Measurements from ENCODE around the gene FAM24B.

FAM24B gene

GRCh38 chr10:122828716-122829255, 50.6 kb downstream of the FAM24B start:
- no peak overlapping the region for H3K4me3 ChIP-seq (ENCODE audit: control insufficient read depth in 1 of 7, extremely low read depth in 1 of 7, insufficient read depth in 4 of 7, low read depth in 2 of 7, low read length in 6 of 7)
- H3K27ac ChIP-seq (ENCODE audit: insufficient read depth in 1 of 2, low read depth in 1 of 2, low read length in 2 of 2, poor library complexity in 1 of 2, severe bottlenecking in 2 of 2): no peak overlapping the region
- WGBS (ENCODE audit: insufficient coverage): 91% methylated on average over 4 of the region's 4 CpGs
- POLR2A ChIA-PET: no interaction called here
- H3K27me3 ChIP-seq (replicated peaks in 2 of 5; ENCODE audit: control insufficient read depth in 4 of 5, insufficient read depth in 5 of 5, low read length in 4 of 5): peaks cover 0 to 10% (median 4%) of the 10 kb centered on the region in 5 experiments
- peaks cover 0 to 9% (median 4%) of the 10 kb centered on the region in 4 experiments for H3K36me3 ChIP-seq (ENCODE audit: control insufficient read depth in 4 of 4, insufficient read depth in 4 of 4, low read length in 3 of 4)
- DNase-seq: no peak
- peaks cover 0 to 2% (median 0%) of the 10 kb centered on the region in 5 experiments for H3K9me3 ChIP-seq (ENCODE audit: control extremely low read depth in 1 of 5, control insufficient read depth in 4 of 5, insufficient read depth in 2 of 5, low read depth in 1 of 5, low read length in 4 of 5)
- H3K4me1 ChIP-seq (ENCODE audit: control extremely low read depth in 1 of 4, control insufficient read depth in 4 of 4, insufficient read depth in 4 of 4, low read length in 3 of 4): no peaks in the 10 kb centered on the region
- CTCF ChIA-PET: interaction anchor here (1.2 kb wide), 1 partner anchor 18 kb away, joined by 3 read pairs; no protein-coding TSS in a partner anchor

- Histone ChIP-seq H3K4me3 (ENCODE audit: control insufficient read depth in 1 of 7, extremely low read depth in 1 of 7, insufficient read depth in 4 of 7, low read depth in 2 of 7, low read length in 6 of 7) (no peak overlapping the region), H3K4me1 (ENCODE audit: control extremely low read depth in 1 of 4, control insufficient read depth in 4 of 4, insufficient read depth in 4 of 4, low read length in 3 of 4) (no peaks in the 10 kb centered on the region), H3K27me3 (replicated peaks in 2 of 5; ENCODE audit: control insufficient read depth in 4 of 5, insufficient read depth in 5 of 5, low read length in 4 of 5) (peaks cover 0 to 11% (median 10%) of the 10 kb centered on the region in 5 experiments), H3K36me3 (ENCODE audit: control insufficient read depth in 4 of 4, insufficient read depth in 4 of 4, low read length in 3 of 4) (peaks cover 0 to 4% (median 2%) of the 10 kb centered on the region in 4 experiments), H3K9me3 (ENCODE audit: control extremely low read depth in 1 of 5, control insufficient read depth in 4 of 5, insufficient read depth in 2 of 5, low read depth in 1 of 5, low read length in 4 of 5) (peaks cover 0 to 5% (median 0%) of the 10 kb centered on the region in 5 experiments), H3K27ac (ENCODE audit: insufficient read depth in 1 of 2, low read depth in 1 of 2, low read length in 2 of 2, poor library complexity in 1 of 2, severe bottlenecking in 2 of 2) (no peak overlapping the region)
- 100% methylated on average over 3 of the region's 3 CpGs for WGBS (ENCODE audit: insufficient coverage)
- no peak for DNase-seq
- ChIA-PET POLR2A (no interaction called here), CTCF (no interaction called here)
These were observed 52.1 kb downstream of the FAM24B start for GRCh38 chr10:122827302-122827701.

GRCh38 chr10:122822973-122823690, 56.2 kb downstream of the FAM24B start:
- Histone ChIP-seq H3K27ac (ENCODE audit: insufficient read depth in 1 of 2, low read depth in 1 of 2, low read length in 2 of 2, poor library complexity in 1 of 2, severe bottlenecking in 2 of 2) (no peak overlapping the region), H3K4me3 (ENCODE audit: control insufficient read depth in 1 of 7, extremely low read depth in 1 of 7, insufficient read depth in 4 of 7, low read depth in 2 of 7, low read length in 6 of 7) (no peak overlapping the region), H3K9me3 (ENCODE audit: control extremely low read depth in 1 of 5, control insufficient read depth in 4 of 5, insufficient read depth in 2 of 5, low read depth in 1 of 5, low read length in 4 of 5) (peaks cover 0 to 16% (median 0%) of the 10 kb centered on the region in 5 experiments), H3K4me1 (ENCODE audit: control extremely low read depth in 1 of 4, control insufficient read depth in 4 of 4, insufficient read depth in 4 of 4, low read length in 3 of 4) (no peaks in the 10 kb centered on the region), H3K27me3 (replicated peaks in 2 of 5; ENCODE audit: control insufficient read depth in 4 of 5, insufficient read depth in 5 of 5, low read length in 4 of 5) (peaks cover 4 to 45% (median 21%) of the 10 kb centered on the region in 5 experiments), H3K36me3 (ENCODE audit: control insufficient read depth in 4 of 4, insufficient read depth in 4 of 4, low read length in 3 of 4) (no peaks in the 10 kb centered on the region)
- no peak for DNase-seq
- CTCF ChIA-PET: no interaction called here
- POLR2A ChIA-PET: no interaction called here
- 86% methylated on average over 10 of the region's 11 CpGs for WGBS (ENCODE audit: insufficient coverage)

GRCh38 chr10:122821808-122822207, 57.6 kb downstream of the FAM24B start:
- H3K36me3 ChIP-seq (ENCODE audit: control insufficient read depth in 4 of 4, insufficient read depth in 4 of 4, low read length in 3 of 4): no peaks in the 10 kb centered on the region
- no peaks in the 10 kb centered on the region for H3K4me1 ChIP-seq (ENCODE audit: control extremely low read depth in 1 of 4, control insufficient read depth in 4 of 4, insufficient read depth in 4 of 4, low read length in 3 of 4)
- ChIA-PET POLR2A (no interaction called here), CTCF (no interaction called here)
- H3K27me3 ChIP-seq (replicated peaks in 2 of 5; ENCODE audit: control insufficient read depth in 4 of 5, insufficient read depth in 5 of 5, low read length in 4 of 5): peaks cover 7 to 57% (median 26%) of the 10 kb centered on the region in 5 experiments
- H3K27ac ChIP-seq (ENCODE audit: insufficient read depth in 1 of 2, low read depth in 1 of 2, low read length in 2 of 2, poor library complexity in 1 of 2, severe bottlenecking in 2 of 2): no peak overlapping the region
- 79% methylated on average over 3 of the region's 3 CpGs for WGBS (ENCODE audit: insufficient coverage)
- H3K4me3 ChIP-seq (ENCODE audit: control insufficient read depth in 1 of 7, extremely low read depth in 1 of 7, insufficient read depth in 4 of 7, low read depth in 2 of 7, low read length in 6 of 7): no peak overlapping the region
- H3K9me3 ChIP-seq (ENCODE audit: control extremely low read depth in 1 of 5, control insufficient read depth in 4 of 5, insufficient read depth in 2 of 5, low read depth in 1 of 5, low read length in 4 of 5): peaks cover 0 to 14% (median 0%) of the 10 kb centered on the region in 5 experiments
- no peak for DNase-seq

- DNase-seq: no peak
- POLR2A ChIA-PET: no interaction called here
- Histone ChIP-seq H3K4me1 (ENCODE audit: control extremely low read depth in 1 of 4, control insufficient read depth in 4 of 4, insufficient read depth in 4 of 4, low read length in 3 of 4) (no peaks in the 10 kb centered on the region), H3K36me3 (ENCODE audit: control insufficient read depth in 4 of 4, insufficient read depth in 4 of 4, low read length in 3 of 4) (no peaks in the 10 kb centered on the region), H3K27ac (ENCODE audit: insufficient read depth in 1 of 2, low read depth in 1 of 2, low read length in 2 of 2, poor library complexity in 1 of 2, severe bottlenecking in 2 of 2) (no peak overlapping the region), H3K4me3 (ENCODE audit: control insufficient read depth in 1 of 7, extremely low read depth in 1 of 7, insufficient read depth in 4 of 7, low read depth in 2 of 7, low read length in 6 of 7) (no peak overlapping the region), H3K27me3 (replicated peaks in 2 of 5; ENCODE audit: control insufficient read depth in 4 of 5, insufficient read depth in 5 of 5, low read length in 4 of 5) (peaks cover 7 to 44% (median 19%) of the 10 kb centered on the region in 5 experiments), H3K9me3 (ENCODE audit: control extremely low read depth in 1 of 5, control insufficient read depth in 4 of 5, insufficient read depth in 2 of 5, low read depth in 1 of 5, low read length in 4 of 5) (peaks cover 0 to 9% (median 0%) of the 10 kb centered on the region in 5 experiments)
- 70% methylated on average over 2 of the region's 5 CpGs for WGBS (ENCODE audit: insufficient coverage)
- CTCF ChIA-PET: no interaction called here
These were observed 63.9 kb downstream of the FAM24B start for GRCh38 chr10:122815458-122815857.

- DNase-seq: no peak
- ChIA-PET POLR2A (no interaction called here), CTCF (no interaction called here)
- H3K36me3 ChIP-seq (ENCODE audit: control insufficient read depth in 4 of 4, insufficient read depth in 4 of 4, low read length in 3 of 4): no peaks in the 10 kb centered on the region
- peaks cover 0 to 4% (median 0%) of the 10 kb centered on the region in 5 experiments for H3K9me3 ChIP-seq (ENCODE audit: control extremely low read depth in 1 of 5, control insufficient read depth in 4 of 5, insufficient read depth in 2 of 5, low read depth in 1 of 5, low read length in 4 of 5)
- no peak overlapping the region for H3K27ac ChIP-seq (ENCODE audit: insufficient read depth in 1 of 2, low read depth in 1 of 2, low read length in 2 of 2, poor library complexity in 1 of 2, severe bottlenecking in 2 of 2)
- WGBS (ENCODE audit: insufficient coverage): 88% methylated on average over 1 of the region's 2 CpGs
- no peak overlapping the region for H3K4me3 ChIP-seq (ENCODE audit: control insufficient read depth in 1 of 7, extremely low read depth in 1 of 7, insufficient read depth in 4 of 7, low read depth in 2 of 7, low read length in 6 of 7)
- H3K4me1 ChIP-seq (ENCODE audit: control extremely low read depth in 1 of 4, control insufficient read depth in 4 of 4, insufficient read depth in 4 of 4, low read length in 3 of 4): no peaks in the 10 kb centered on the region
- peaks cover 5 to 34% (median 14%) of the 10 kb centered on the region in 5 experiments for H3K27me3 ChIP-seq (replicated peaks in 2 of 5; ENCODE audit: control insufficient read depth in 4 of 5, insufficient read depth in 5 of 5, low read length in 4 of 5)
These were observed 64.9 kb downstream of the FAM24B start for GRCh38 chr10:122814493-122814892.

GRCh38 chr10:122812751-122813150, 66.6 kb downstream of the FAM24B start:
- H3K4me3 ChIP-seq (ENCODE audit: control insufficient read depth in 1 of 7, extremely low read depth in 1 of 7, insufficient read depth in 4 of 7, low read depth in 2 of 7, low read length in 6 of 7): no peak overlapping the region
- no peaks in the 10 kb centered on the region for H3K36me3 ChIP-seq (ENCODE audit: control insufficient read depth in 4 of 4, insufficient read depth in 4 of 4, low read length in 3 of 4)
- peaks cover 2 to 17% (median 6%) of the 10 kb centered on the region in 5 experiments for H3K27me3 ChIP-seq (replicated peaks in 2 of 5; ENCODE audit: control insufficient read depth in 4 of 5, insufficient read depth in 5 of 5, low read length in 4 of 5)
- no peak overlapping the region for H3K27ac ChIP-seq (ENCODE audit: insufficient read depth in 1 of 2, low read depth in 1 of 2, low read length in 2 of 2, poor library complexity in 1 of 2, severe bottlenecking in 2 of 2)
- no peaks in the 10 kb centered on the region for H3K9me3 ChIP-seq (ENCODE audit: control extremely low read depth in 1 of 5, control insufficient read depth in 4 of 5, insufficient read depth in 2 of 5, low read depth in 1 of 5, low read length in 4 of 5)
- WGBS (ENCODE audit: insufficient coverage): 89% methylated on average over 3 of the region's 4 CpGs
- ChIA-PET CTCF (no interaction called here), POLR2A (no interaction called here)
- H3K4me1 ChIP-seq (ENCODE audit: control extremely low read depth in 1 of 4, control insufficient read depth in 4 of 4, insufficient read depth in 4 of 4, low read length in 3 of 4): no peaks in the 10 kb centered on the region
- no peak for DNase-seq

Measured in common myeloid progenitor, CD34-positive (primary cell).